NCI-H1436 treated with DMSO at 0.1 percent for 48 hours (cell line): ENCODE results near the gene MTURN.
"Not testable (repeated sequence)": the region's sequence is repeated elsewhere in the genome, so short reads cannot be mapped to it uniquely, and the experiment has no call there.

Experiments
- DNase-seq: peaks from one replicate; lab custom pipeline; 2025; lab: John Stamatoyannopoulos, UW

MTURN gene

GRCh38 chr7:30180718-30181117 lies 45.9 kb downstream of the MTURN start:
- no peak for DNase-seq

- no peak for DNase-seq
Observed at GRCh38 chr7:30181211-30181610, 46.4 kb downstream of the MTURN start.

- DNase-seq: no peak
Observed at GRCh38 chr7:30181736-30182522, 47.1 kb downstream of the MTURN start.

DNA sequence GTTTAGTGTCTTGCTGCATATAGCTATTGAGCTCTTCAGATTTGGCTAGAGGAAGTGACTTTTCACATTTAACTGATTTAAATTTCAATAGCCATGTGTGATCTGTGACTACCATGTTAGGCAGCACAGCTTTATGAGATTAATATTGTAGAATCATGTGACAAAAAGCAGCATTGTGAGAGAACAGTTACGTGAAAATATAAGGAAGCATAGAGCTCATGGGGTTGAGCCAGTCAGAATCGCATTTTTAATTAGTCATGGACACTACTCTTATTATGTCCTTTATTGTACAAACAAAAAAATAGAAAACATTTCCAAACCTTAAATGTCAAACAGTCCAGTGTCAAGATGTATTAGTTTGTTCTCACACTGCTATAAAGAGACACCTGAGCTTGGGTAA lies 48.0 kb downstream of the MTURN start:
- no peak for DNase-seq

GRCh38 chr7:30183749-30184369 lies 49.1 kb downstream of the MTURN start:
- DNase-seq: no peak

DNA sequence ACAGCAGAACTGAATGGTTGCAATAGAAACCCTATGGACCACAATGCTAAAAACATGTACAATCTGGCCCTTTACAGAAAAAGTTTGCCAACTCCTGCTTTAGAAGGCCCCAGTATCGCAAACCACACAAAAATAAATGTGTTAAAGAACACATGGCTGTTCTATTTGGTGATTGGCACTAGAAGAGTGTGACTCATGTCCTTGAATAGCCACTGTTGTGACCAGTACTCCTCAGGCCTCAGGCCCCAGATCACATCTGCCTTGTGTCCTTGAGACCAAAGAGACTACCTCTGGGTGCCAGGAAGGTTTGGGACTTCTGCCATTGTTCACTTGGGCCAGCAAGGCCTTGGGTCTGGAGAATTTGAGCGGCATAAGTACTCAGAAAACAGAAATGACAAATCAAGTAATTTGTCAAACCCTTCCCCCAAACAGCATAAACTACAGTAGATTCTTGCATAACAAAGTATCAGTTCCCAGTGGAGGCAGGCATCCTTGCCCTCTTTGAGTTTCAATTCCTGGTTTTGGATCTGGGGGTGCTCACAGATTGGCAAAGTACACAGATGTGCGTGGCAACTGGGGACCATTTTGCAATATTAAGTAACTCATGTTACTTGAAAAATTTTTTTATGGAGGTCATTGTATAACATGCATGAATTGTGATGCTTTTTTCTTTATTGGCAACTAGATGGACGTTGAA lies 50.2 kb downstream of the MTURN start:
- no peak for DNase-seq

DNA sequence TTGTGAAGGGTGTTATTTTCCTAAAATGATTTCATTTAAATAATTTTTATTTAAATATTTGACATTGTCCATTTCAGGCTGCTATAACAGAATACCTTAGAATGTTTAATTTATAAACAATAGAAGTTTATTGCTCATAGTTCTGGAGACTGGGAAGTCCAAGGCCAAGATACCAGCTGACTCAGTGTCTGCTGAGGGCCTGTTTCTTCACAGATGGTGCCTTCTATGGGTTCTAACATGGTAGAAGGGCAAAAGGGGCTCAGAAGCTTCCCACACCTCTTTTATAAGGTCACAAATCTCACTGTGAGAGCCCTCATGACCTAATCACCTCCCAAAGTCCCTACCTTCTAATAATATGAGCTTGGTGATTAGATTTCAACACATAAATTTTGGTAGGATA lies 50.7 kb downstream of the MTURN start:
- DNase-seq: no peak

GRCh38 chr7:30186725-30187124 lies 51.9 kb downstream of the MTURN start:
- no peak for DNase-seq

- DNase-seq: no peak
Observed at GRCh38 chr7:30187513-30187912, 52.7 kb downstream of the MTURN start.

GRCh38 chr7:30188381-30188780 lies 53.6 kb downstream of the MTURN start:
- not testable (repeated sequence) for DNase-seq

- no peak for DNase-seq
Observed at GRCh38 chr7:30188811-30189210, 54.0 kb downstream of the MTURN start.

GRCh38 chr7:30191809-30192208 lies 57.0 kb downstream of the MTURN start:
- DNase-seq: no peak

GRCh38 chr7:30193336-30193943 lies 58.7 kb downstream of the MTURN start:
- no peak for DNase-seq

- DNase-seq: no peak
Observed at GRCh38 chr7:30196408-30196807, 61.6 kb downstream of the MTURN start.

DNA sequence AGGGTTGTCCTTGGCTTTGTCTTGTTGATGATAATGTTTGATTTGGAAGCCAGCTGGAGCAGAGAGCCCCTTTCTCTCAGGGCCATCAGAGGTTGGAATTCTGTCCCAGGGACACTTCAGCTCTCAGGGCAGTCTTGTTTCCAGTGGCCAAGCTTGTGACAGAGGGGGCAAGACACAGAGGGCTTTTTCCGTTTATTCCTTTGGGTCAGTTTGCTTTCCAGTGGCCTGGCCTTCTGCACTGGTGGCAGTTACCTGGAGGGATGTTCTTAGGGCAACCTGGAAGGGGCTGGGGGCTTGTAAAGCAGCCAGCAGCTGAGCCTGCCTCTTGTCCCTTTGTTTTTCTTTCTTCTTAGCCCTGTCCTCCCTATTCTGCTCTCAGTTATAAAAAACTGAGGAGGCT lies 62.7 kb downstream of the MTURN start:
- no peak for DNase-seq

DNA sequence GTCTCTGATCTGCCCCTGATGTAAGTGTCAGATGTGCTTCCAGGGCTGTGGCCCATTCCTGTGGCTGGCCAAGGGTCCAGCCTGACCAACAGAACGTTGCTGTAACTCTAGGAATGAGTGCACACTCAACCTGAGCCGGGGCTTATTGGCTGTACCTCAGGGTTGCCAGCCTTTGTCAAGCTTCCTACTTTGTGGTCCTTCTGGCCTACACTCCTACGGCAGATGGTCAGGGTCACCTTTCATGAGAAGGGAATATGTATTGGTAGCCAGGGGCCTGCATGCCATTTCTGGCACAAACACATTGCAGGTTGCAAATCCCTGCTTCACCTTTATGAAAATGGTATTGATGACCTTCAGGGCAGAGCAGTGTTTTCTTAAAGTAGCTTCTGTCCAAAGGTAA lies 64.5 kb downstream of the MTURN start:
- DNase-seq: no peak

- DNase-seq: no peak
Observed at GRCh38 chr7:30200591-30200990, 65.8 kb downstream of the MTURN start.

- DNase-seq: no peak
Observed at GRCh38 chr7:30201161-30201666, 66.4 kb downstream of the MTURN start.

DNA sequence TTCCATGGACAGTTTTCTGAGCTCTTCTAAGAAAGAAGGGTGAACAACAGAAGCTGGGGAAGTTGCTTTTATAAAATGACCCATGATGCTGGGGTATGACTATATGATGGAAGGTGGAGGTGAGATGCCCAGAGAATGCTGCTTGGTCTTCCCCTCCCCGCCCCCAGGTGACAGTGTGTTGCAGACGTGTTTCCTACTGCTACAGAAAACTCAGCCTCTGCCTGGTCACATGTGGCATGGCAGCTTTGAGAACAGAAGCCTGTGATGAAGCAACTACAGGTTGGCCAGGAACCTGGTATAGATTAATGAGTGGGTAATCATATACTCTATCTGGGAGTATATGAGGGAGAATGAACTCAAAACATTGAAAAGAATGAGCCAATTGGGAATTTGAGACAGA lies 67.1 kb downstream of the MTURN start:
- no peak for DNase-seq

GRCh38 chr7:30202671-30203070 lies 67.9 kb downstream of the MTURN start:
- DNase-seq: no peak

- no peak for DNase-seq
Observed at GRCh38 chr7:30206491-30206890, 71.7 kb downstream of the MTURN start.

GRCh38 chr7:30206942-30207341 lies 72.2 kb downstream of the MTURN start:
- DNase-seq: no peak

DNA sequence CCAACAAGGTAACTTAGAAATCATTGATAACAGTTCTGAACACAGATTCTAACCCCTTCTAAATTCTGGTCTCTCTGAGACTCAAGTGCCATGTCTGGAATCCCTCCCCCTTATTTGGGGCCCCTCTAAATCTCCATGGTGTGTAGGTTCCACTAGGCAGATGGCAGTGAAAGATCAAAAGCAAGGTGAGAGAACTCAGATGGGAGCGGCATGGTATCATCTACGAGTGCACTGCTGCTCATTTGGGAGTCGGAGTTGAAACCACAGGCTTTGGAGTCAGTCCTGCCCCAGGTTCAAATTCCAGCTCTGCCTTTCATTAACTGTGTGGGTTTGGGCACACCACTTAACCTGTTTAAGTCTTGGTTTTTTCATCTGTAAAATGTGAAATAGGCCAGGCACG lies 72.6 kb downstream of the MTURN start:
- DNase-seq: no peak
